ENCODE measurements around the gene MX1.

GRCh38 chr21:41482980-41483379 is 56.9 kb downstream of the MX1 start:
- TF ChIP-seq POLR2AphosphoS5 (IDR thresholded peaks at IDR 0.05; ENCODE audit: insufficient read depth in 1 of 2, low read depth in 1 of 2): no peak
- TF ChIP-seq POLR2A (IDR thresholded peaks at IDR 0.05): no peak
- TF ChIP-seq CTCF (IDR thresholded peaks at IDR 0.05): no peak
